K562 (cell line): Measurements from ENCODE around the gene MAP3K13. TPM values are rescaled to one million over a fixed set of nuclear protein-coding genes. Genes with fewer than 3 reads are reported as not detected.
A peak's percentile ranks its signal among the peaks of the same experiment; 100 is the strongest.

Source experiments
- ATAC-seq: fragments of 200-7000 bp; cut with Tn5 transposase; 3 replicates; pipeline ENCODE4 v1.9.1; 2020; ENCODE audit warnings: moderate library complexity
- BruUV-seq: library from RNA; stranded (reverse); fragments of 400-500 nt; replicated peaks from 2 replicates; lab custom pipeline; 2021; lab: Mats Ljungman, UMichigan
- CTCF ChIA-PET: fragments of 300-600 bp; formaldehyde crosslinking; extraction: SDS; loops from one replicate; lab custom pipeline; 2021; ENCODE audit warnings: low intra/inter-chr PET ratio; lab: Yijun Ruan, JAX
- POLR2A ChIA-PET: fragments of 300-600, 350-650 bp; sonication (Branson Sonifier 250); formaldehyde crosslinking; extraction: SDS; loops from one replicate; lab custom pipeline; 2021; ENCODE audit warnings: antibody characterized with exemption, inconsistent platforms; lab: Yijun Ruan, JAX
- DNase-seq, 4 experiments: peaks; one replicate each; pipeline versions ENCODE4 v3.0.0 to v3.0.0-alpha.2; 2011 to 2018; ENCODE audit warnings: low spot score in 3 of 4, mixed read lengths in 3 of 4; ENCODE audit errors: extremely low read depth in 1 of 4
- FAIRE-seq: peaks from 2 replicates; lab custom pipeline; 2011; peaks lifted over from hg19 to GRCh38; lab: Jason Lieb, UNC
- H2AFZ ChIP-seq: 2 replicates; pipeline ENCODE4 v1.6.0; 2011; ENCODE audit warnings: low read depth, low read length, control low read depth, inconsistent platforms
- H3K27ac ChIP-seq: fragments of 200-600 bp; 3 replicates; pipeline ENCODE4 v1.8.0; 2011; ENCODE audit warnings: low read depth, mild to moderate bottlenecking, control low read depth, inconsistent platforms, low read length, moderate library complexity, mixed read lengths; ENCODE audit errors: extremely low read depth
- H3K27me3 ChIP-seq, 2 experiments: fragments of 300-600 bp in 1 of 2; 2 replicates in 1 of 2; 3 replicates in 1 of 2; pipeline versions ENCODE4 v1.6.0 to v1.8.0; 2011; ENCODE audit warnings: inconsistent platforms in 2 of 2, low read length in 2 of 2, mild to moderate bottlenecking in 1 of 2, mixed read lengths in 1 of 2, moderate library complexity in 1 of 2; ENCODE audit not compliant: control insufficient read depth in 2 of 2, insufficient read depth in 2 of 2
- H3K36me3 ChIP-seq: fragments of 300-600 bp; 3 replicates; pipeline ENCODE4 v1.8.0; 2011; ENCODE audit warnings: mild to moderate bottlenecking, low read length, inconsistent platforms; ENCODE audit not compliant: control insufficient read depth, insufficient read depth
- H3K4me1 ChIP-seq, 2 experiments: fragments of 200-600 bp in 1 of 2; replicated peaks in 1 of 2; 2 replicates in 1 of 2; 3 replicates in 1 of 2; pipeline versions ENCODE4 v1.5.1 to v1.8.0; 2011; ENCODE audit warnings: inconsistent platforms in 2 of 2, low read length in 2 of 2, mild to moderate bottlenecking in 1 of 2, mixed read lengths in 1 of 2, moderate library complexity in 1 of 2; ENCODE audit not compliant: control insufficient read depth in 2 of 2, insufficient read depth in 2 of 2
- H3K4me2 ChIP-seq: 2 replicates; pipeline ENCODE4 v1.6.1; 2011; ENCODE audit warnings: low read length, control low read depth, inconsistent platforms, mixed read lengths; ENCODE audit not compliant: insufficient read depth
- H3K4me3 ChIP-seq: fragments of 200-600 bp; sonication (generic), shearing (Covaris generic); 2 replicates; pipeline ENCODE4 v1.5.1; 2016; ENCODE audit warnings: control low read depth, inconsistent platforms
- H3K79me2 ChIP-seq: fragments of 200-600 bp; 3 replicates; pipeline ENCODE4 v1.8.0; 2011; ENCODE audit warnings: low read length, inconsistent platforms; ENCODE audit not compliant: control insufficient read depth, insufficient read depth
- H3K9ac ChIP-seq, 2 experiments: 2 replicates each; pipeline versions ENCODE4 v1.6.0 to v1.6.1; 2011; ENCODE audit warnings: low read depth in 2 of 2, low read length in 2 of 2, control low read depth in 1 of 2, inconsistent platforms in 1 of 2, mild to moderate bottlenecking in 1 of 2, mixed read lengths in 1 of 2; ENCODE audit not compliant: insufficient read depth in 1 of 2
- H3K9me1 ChIP-seq: one replicate; pipeline ENCODE4 v1.6.0; 2011; ENCODE audit warnings: inconsistent platforms, mild to moderate bottlenecking, low read length, moderate library complexity; ENCODE audit not compliant: control insufficient read depth, insufficient read depth
- H3K9me3 ChIP-seq: replicated peaks from 2 replicates; pipeline ENCODE4 v1.5.1; 2011; ENCODE audit warnings: low read depth, low read length, inconsistent platforms; ENCODE audit not compliant: control insufficient read depth, insufficient read depth
- H4K20me1 ChIP-seq: replicated peaks from 2 replicates; pipeline ENCODE4 v1.6.1; 2011; ENCODE audit warnings: low read length, inconsistent platforms, mixed read lengths; ENCODE audit not compliant: control insufficient read depth, insufficient read depth
- C11orf30 ChIP-seq: fragments of 450-650 bp; IDR thresholded peaks from 2 replicates; pipeline ENCODE4 v1.6.1; 2016; ENCODE audit warnings: low read depth, mild to moderate bottlenecking
- CREM ChIP-seq: IDR thresholded peaks from 2 replicates; pipeline ENCODE4 v1.6.1; 2014; ENCODE audit warnings: antibody characterized with exemption, low read depth
- HCFC1 ChIP-seq: IDR thresholded peaks from 2 replicates; pipeline ENCODE4 v1.6.1; 2012; ENCODE audit warnings: low read depth, low read length, improper control_type of control experiment
- JUN ChIP-seq, 2 experiments: sonication (generic) in 1 of 2; formaldehyde crosslinking in 1 of 2; IDR thresholded peaks; 2 replicates each; pipeline versions ENCODE4 v1.6.1 to v1.8.0; 2012 to 2022; ENCODE audit warnings: borderline replicate concordance in 2 of 2, mild to moderate bottlenecking in 2 of 2, improper control_type of control experiment in 1 of 2, low read depth in 1 of 2, low read length in 1 of 2, missing genetic modification reagents in 1 of 2
- POLR2AphosphoS5 ChIP-seq: IDR thresholded peaks from 2 replicates; pipeline ENCODE4 v1.6.1; 2011; ENCODE audit warnings: mild to moderate bottlenecking, low read depth, low read length, moderate library complexity; ENCODE audit not compliant: control insufficient read depth, insufficient read depth
- SOX6 ChIP-seq: fragments of 450-650 bp; IDR thresholded peaks from 2 replicates; pipeline ENCODE4 v1.6.1; 2014; ENCODE audit warnings: mild to moderate bottlenecking
- TFAM ChIP-seq: fragments of 250-450 bp; sonication (Bioruptor Pico); conservative IDR thresholded peaks from 2 replicates; pipeline ENCODE4 v1.5.0; 2021; ENCODE audit warnings: mild to moderate bottlenecking, moderate library complexity
- U2AF1 ChIP-seq: fragments of 200-400 bp; formaldehyde crosslinking; optimal IDR thresholded peaks from 2 replicates; pipeline ENCODE3; 2017; ENCODE audit warnings: mild to moderate bottlenecking, low read depth, low read length, moderate library complexity
- ZNF134 ChIP-seq: fragments of 250-450 bp; sonication (Bioruptor Pico); conservative IDR thresholded peaks from 2 replicates; pipeline ENCODE4 v1.4.0; 2020
- WGBS: fragments of 100-300 bp; shearing (Covaris generic); methylation state at CpG from one replicate; pipeline ENCODE4 v1.1.6; 2016; ENCODE audit warnings: low coverage, mixed read lengths; ENCODE audit not compliant: insufficient coverage; ENCODE audit errors: missing lambda C conversion rate; 5-methylcytosine and 5-hydroxymethylcytosine counted together
- in situ Hi-C: fragments of 300-500 bp; cut with MboI; formaldehyde crosslinking; loops from 4 replicates; pipeline ENCODE4 v1.15.0; 2018; ENCODE audit warnings: inconsistent platforms, mixed read lengths
- intact Hi-C: fragments of 100-400 bp; cut with micrococcal nuclease; formaldehyde crosslinking; loops from 2 replicates; pipeline ENCODE4 v1.14.2; 2022
- polyA plus RNA-seq, 8 experiments: library from polyadenylated mRNA; depleted of rRNA in 4 of 8; stranded (reverse) in 5 of 8; unstranded in 3 of 8; fragments of >200 nt; fragmentation: Nextera tagmentation in 2 of 8; fragmentation: Illumina TruSeq in 1 of 8; extraction: Ambion mirVana in 2 of 8; extraction: Trizol in 1 of 8; gene quantifications; 2 replicates each; pipeline versions ENCODE4 v1.2.1 to v1.2.3, GENCODE V29; 2011 to 2014; ENCODE audit warnings: inconsistent platforms in 1 of 8, missing spikeins in 1 of 8
- total RNA-seq, 7 experiments: library from RNA; depleted of rRNA in 6 of 7; stranded (reverse); fragments of >200 nt in 6 of 7; fragmentation: Illumina TruSeq in 2 of 7; extraction: Trizol in 2 of 7; gene quantifications; 2 replicates each; pipeline versions ENCODE4 v1.2.1 to v1.2.3, GENCODE V29; 2011 to 2021; ENCODE audit warnings: low replicate concordance in 1 of 7
- TF ChIP-seq, protein P1 (sequence below): sonication (generic); IDR thresholded peaks from 2 replicates; pipeline ENCODE4 v1.6.1; 2016

The MAP3K13 gene
- total and polyA plus RNA-seq, 9 of the 15 experiments (the other 6 are each of a cell fraction or from before 2014, with no cell fraction given): 0.04 to 0.32 (median 0.15) TPM; not detected in 2

DNA sequence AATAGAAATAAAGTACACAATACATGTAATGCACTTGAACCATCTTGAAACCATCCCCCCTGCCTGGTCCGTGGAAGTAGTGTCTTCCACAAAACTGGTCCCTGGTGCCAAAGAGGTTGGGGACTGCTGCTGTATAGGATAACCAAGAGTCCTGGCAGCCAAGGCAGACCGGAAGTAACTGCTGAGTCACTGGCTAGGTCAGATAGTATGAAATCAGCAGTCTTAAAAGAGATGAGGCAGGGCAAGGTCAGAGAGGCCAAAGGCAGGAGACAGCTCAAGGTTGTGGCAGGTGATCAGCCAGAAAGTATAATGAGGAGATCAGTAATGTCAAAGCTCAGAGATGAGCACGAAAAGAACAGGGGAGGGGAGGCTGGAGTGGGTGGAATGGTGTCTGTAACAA, 60.2 kb downstream of the MAP3K13 start (continued):
- TF ChIP-seq, protein P1, sequence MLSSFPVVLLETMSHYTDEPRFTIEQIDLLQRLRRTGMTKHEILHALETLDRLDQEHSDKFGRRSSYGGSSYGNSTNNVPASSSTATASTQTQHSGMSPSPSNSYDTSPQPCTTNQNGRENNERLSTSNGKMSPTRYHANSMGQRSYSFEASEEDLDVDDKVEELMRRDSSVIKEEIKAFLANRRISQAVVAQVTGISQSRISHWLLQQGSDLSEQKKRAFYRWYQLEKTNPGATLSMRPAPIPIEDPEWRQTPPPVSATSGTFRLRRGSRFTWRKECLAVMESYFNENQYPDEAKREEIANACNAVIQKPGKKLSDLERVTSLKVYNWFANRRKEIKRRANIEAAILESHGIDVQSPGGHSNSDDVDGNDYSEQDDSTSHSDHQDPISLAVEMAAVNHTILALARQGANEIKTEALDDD: 0 out of 2 replicates have a peak, but pooled peaks have one; percentile 28
- no peak for TF ChIP-seq ZNF134
- no peak for TF ChIP-seq HCFC1
- no peak for TF ChIP-seq TFAM (CRISPR knock-in tag)
- peak; percentile 95 for TF ChIP-seq C11orf30
- TF ChIP-seq JUN (IDR thresholded peaks at IDR 0.05; ENCODE audit: borderline replicate concordance, low read depth, low read length): peak; percentile 61; the same call in 1 of the 2 replicates
- no peak for TF ChIP-seq JUN (CRISPR knock-in tag; IDR thresholded peaks at IDR 0.05; ENCODE audit: borderline replicate concordance)
- peak; percentile 16; the same call in 1 of the 2 replicates for TF ChIP-seq SOX6

DNA sequence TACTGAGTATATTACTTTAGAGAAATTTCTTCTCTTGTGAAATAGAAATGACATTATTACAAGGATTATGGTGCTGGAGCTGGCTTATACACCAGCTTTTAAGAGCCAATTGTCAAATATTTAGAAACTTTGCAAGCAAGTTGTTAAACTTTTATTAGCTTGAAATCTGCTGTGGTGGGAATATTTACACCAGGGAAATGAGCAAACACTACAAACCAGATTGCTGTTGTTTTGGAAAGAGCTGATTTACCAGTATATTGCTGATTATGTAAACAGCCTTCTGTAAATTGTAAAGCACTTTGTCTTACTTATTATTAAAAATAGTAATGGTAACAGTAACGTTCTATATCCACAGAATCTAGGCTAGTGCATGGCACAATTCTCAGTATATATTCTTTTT, 61.5 kb downstream of the MAP3K13 start:
- TF ChIP-seq U2AF1 (no peak), CREM (no peak), POLR2AphosphoS5 (no peak)
- no peaks in the 10 kb centered on the region for H3K9me3 ChIP-seq
- in situ Hi-C loops (no loop called here), intact Hi-C loops (no loop called here)
- DNase-seq: no peak
- peaks cover 0 to 11% of the 10 kb centered on the region in 2 experiments; a peak in 4 of 5 replicates for H3K4me1 ChIP-seq
- CTCF ChIA-PET: no interaction called here
- H3K27me3 ChIP-seq: peaks cover 0 to 15% of the 10 kb centered on the region in 2 experiments; a peak in 4 of 5 replicates
- no peak overlapping the region for H3K4me2 ChIP-seq
- no TSS peak for BruUV-seq
- H3K9ac ChIP-seq: no peak overlapping the region
- no peak overlapping the region for H3K27ac ChIP-seq
- H3K9me1 ChIP-seq: no peaks in the 10 kb centered on the region
- H2AFZ ChIP-seq: no peak overlapping the region
- no peak for ATAC-seq
- no peaks in the 10 kb centered on the region for H3K79me2 ChIP-seq
- POLR2A ChIA-PET: interaction anchor here (0.7 to 1.6 kb wide), 3 partner anchors 11 to 174 kb away, joined by 3 to 5 read pairs (median 3); no protein-coding TSS in a partner anchor
- FAIRE-seq: no peak
- WGBS: 0% methylated on average over 1 of the region's 1 CpG
- H3K36me3 ChIP-seq: no peaks in the 10 kb centered on the region
- no peak overlapping the region for H3K4me3 ChIP-seq
- 0 out of 2 replicates have a peak, but pooled peaks cover 3% of the 10 kb centered on the region for H4K20me1 ChIP-seq
